ENCODE measurements around the gene NOTUM.
A peak's percentile ranks its signal among the peaks of the same experiment; 100 is the strongest.
"Not testable (repeated sequence)": the region's sequence is repeated elsewhere in the genome, so short reads cannot be mapped to it uniquely, and the experiment has no call there.

Gene NOTUM

DNA sequence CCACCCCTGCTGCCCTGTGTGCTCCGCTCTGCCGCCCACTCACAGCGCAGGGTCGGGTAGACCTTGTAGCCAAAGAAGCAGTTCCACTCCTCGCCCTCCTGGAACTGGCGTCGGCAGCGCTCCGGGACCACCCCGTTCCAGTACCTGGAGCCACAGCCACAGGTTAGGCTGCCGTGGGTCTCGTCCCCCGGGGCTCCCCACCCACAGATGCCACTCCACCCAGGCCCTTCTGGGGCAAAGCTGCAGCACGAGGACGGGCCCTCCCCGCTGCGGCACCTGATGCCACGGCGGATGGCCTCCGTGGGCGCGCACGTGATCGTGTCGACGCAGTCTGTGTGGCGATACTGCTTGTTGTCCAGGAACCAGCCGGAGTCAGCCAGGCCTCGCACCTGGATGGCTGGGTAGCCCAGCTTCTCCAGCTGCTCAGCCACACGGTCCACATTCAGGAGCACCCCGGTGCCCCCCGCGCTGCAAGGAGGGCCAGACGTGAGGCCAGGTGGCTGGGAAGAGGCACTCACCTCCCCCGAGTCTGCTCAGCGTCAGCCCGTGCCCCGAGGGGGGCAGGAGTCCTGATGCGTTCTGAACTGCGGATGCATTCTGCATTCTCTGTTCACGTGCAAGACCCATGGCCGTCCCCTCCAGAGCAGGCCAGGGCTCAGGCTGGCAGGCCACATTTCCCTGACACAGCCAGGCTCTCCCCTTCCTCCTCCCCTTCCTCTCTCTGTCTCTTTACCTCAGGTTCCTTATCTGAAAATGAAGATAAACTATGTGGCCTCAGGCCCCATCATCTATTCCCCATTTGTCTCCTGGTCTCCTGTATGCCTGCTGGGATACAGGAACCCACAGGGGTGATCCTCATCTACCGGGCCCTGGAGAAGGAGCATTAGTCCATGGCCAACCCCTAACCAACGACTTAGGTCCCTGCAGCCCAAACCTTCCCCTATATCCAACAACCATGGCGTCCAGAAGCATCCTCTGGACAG, 4.1 kb downstream of the NOTUM start:
- DNase-seq, result no peak

DNA sequence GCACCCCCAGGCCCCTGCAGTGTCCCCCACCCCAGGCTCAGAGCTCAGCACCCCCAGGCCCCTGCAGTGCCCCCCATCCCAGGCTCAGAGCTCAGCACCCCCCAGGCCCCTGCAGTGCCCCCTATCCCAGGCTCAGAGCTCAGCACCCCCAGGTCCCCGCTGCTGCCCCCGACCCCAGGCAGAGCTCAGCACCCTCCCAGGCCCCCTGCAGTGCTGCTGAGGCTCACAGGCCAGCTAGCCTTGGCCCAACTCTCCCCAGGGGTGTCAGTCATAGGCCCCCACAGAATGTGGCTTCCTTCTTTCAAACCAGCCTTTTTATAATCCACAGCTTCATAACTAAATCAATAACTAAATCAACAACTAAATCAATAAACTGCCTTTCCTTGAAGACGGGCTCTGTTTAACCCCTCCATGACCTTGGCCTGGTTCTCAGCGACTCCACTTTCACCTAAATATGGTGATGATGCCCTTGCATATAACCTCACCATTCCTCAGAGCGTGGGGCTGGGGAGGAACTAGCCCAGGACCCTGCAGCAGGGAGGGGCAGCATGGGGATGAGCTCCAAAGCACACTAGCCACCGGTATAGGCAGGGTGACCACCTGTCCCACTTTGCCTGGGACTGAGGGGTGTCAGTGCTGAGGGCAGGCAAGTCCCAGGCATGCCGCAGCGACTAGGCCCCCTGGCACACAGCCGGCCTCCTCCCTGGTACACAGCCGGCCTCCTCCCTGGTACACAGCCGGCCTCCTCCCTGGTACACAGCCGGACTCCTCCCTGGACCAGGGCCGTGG, 5.0 kb downstream of the NOTUM start:
- DNase-seq, result no peak

DNA sequence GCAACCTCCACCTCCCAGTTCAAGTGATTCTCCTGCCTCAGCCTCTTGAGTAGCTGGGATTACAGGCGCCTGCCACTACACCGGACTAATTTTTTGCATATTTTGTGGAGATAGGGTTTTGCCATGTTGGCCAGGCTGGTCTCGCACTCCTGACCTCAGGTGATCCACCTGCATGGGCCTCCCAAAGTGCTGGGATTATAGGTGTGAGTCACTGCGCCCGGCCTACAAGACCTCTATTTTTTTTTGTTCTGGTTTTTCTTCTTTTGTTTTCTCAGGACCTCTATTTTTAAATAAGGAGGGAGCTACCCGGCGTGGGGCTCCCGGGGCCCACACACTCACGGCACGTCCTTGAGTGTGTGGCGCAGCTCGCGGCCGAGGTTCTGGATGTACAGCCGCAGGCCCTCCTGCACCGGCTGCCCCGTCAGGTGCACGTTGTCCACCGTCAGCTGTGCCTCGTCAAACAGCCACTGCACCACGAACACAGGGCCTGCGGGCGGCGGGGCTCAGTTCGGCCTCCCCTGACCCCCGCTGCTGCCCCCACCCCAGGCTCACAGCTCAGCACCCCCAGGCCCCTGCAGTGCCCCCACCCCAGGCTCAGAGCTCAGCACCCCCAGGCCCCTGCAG, 5.8 kb downstream of the NOTUM start:
- DNase-seq, result no peak

DNA sequence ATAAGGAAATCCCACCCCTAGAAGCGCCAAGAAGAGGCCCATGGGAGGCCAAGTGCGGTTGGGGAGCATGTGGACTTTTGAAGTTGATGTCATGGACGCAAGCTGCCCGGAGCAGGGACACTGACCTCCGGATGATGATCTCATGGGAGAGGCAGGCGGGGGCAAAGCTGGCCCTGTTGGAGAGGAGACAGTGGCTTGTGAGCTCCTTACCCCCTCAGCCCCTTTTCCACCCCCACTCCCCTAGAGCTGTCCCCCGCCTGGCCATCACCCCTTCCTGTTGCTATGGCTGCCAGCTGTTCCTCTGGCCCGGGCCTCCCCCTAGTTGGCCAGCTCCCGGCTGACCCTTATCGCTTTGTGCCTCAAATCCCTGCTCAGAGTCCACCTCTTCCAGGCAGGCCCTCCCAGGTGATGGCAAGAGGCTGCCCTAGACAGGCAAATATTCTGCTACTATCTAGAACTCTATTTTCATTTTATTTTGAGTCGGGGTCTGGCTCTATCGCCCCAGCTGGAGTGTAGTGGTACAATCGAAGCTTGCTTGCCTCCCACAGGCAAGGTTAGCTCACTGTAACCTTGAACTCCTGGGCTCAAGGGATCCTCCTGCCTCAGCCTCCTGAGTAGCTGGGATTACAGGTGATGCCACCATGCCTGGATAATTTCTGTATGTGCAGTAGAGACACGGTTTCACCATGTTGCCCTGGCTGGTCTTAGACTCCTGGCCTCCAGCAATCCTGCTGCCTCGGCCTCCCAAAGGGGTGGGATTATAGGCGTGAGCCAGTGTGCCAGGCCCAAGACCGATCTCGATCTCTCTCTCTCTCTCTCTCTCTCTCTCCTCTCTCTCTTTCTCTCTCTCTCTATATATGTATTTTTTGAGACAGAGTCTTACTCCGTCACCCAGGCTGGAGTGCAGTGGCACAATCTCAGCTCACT, 6.6 kb downstream of the NOTUM start:
- no peak for DNase-seq

DNA sequence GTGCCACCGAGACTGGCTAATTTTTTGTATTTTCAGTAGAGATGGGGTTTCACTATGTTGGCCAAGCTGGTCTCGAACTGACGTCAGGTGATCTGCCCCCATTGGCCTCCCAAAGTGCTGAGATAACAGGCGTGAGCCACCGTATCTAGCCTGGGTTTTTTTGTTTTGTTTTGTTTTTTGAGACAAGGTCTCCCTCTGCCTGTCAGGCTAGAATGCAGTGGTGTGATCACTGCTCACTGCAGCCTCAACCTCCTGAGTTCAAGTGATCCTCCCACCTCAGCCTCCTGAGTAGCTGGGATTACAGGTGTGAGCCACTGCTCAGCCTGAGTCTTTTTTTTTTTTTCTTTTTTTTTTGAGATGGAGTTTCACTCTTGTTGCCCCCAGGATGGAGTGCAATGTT, 7.5 kb downstream of the NOTUM start:
- DNase-seq, result not testable (repeated sequence)

DNA sequence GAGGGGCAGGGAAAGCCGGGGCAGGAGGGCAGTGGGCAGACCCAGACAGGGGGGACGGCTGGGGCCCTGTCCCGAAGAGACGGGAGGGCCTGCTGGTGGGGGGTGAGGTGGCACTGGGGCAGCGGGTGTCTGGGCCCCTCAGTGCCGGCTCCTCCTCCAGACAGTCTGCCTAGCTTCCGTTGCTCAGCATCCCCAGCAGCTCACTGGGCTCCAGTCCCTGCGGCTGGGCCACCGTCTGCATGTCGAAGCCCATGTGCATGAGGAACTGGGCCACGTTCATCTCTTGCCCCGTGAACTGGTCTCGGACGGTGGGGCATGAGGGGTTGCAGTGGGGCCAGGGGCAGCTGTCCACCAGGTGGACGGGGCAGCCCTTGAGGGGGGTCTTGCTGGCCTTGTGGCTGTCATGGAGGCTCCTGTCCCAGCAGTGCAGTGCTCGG, 8.2 kb downstream of the NOTUM start:
- no peak for DNase-seq

DNA sequence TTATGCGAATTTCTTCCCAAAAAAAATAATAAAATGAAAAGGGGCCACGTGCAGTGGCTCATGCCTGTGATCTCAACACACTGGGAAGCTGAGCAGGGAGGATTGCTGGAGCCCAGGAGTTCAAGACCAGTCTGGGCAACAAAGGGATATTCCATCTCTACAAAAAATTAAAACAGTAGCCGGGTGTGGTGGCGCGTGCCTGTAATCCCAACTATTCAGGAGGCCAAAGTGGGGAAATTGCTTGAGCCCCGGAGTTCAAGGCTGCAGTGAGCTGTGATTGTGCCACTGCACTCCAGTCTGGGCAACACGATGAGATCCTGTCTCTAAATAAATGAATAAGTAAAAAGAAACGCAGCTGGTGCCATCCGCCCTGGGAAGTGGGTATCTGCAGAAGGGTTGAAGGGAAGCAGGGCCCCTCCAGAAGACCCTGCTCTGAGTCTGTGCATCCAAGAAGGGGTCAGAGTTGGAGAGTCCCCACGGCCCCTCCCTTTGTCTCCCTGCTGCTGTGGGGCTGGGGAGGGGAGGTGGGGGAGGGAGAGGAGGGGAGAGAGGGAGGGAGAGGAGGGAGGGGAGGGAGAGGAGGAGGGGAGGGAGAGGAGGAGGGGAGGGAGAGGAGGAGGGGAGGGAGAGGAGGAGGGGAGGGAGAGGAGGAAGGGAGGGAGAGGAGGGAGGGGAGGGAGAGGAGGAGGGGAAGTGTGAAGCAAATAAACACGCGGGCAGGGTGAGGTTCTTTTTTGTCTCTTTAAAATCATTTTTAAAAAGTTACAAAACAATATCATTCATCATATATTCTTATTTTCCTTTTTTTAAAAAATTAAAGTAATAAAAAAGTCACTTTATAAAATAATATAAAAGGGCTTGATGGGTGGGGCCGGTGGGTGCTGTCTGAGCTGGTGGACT, 9.0 kb downstream of the NOTUM start:
- no peak for DNase-seq

DNA sequence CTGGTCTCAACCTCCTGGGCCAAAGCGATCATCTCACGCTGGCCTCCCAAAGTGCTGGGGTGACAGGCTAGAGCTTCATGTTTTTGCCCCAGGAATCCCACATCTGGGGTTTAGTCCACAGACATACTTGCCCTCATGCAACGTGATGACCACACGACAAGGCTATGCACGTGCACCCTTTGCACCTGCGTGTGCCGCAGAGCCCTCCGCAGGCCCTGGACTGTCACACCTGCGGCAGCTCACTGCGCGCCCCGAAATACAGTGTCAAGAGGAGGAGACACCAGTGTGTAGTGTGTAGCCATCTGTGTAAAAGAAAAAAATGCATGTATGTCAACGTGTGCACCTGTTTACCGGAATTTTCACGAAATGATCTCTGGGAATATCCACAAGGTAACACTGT, 10.5 kb downstream of the NOTUM start:
- DNase-seq, result no peak

DNA sequence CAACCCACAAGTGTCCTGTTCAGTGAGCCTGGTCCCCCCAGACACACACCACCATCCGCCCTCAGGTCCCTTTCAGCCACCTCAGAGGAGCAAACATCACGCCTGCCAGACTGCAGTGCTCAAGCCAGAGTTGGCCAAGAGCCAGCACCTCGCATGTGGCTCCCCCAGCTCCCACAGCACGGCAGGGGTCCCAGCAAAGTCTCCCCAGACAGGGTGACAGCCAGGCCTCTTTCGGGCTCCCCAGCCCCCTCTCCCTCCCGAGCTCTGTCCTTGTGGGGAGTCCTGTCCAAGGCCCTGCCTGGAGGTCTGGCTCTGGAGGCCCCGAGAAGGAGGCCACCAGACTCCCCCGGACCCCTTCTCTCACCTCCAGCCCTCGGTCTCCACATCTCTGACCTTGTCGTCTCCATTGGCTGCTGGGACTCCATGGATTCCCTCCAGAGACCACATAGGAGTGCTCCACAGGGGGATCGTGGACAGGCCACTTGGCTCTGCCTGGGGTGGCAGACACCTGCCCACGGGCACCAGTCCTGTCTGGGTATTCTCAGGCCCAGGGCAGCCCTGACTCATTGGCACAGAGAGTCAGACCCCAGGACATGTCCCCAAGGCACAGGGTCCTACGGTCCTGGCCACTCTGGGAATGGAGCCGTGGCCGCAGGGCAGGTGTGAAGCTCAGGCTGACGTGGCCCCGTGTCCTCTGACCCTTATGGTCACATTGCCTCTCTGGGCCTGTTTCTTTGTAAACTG, 12.2 kb downstream of the NOTUM start:
- DNase-seq, result no peak

DNA sequence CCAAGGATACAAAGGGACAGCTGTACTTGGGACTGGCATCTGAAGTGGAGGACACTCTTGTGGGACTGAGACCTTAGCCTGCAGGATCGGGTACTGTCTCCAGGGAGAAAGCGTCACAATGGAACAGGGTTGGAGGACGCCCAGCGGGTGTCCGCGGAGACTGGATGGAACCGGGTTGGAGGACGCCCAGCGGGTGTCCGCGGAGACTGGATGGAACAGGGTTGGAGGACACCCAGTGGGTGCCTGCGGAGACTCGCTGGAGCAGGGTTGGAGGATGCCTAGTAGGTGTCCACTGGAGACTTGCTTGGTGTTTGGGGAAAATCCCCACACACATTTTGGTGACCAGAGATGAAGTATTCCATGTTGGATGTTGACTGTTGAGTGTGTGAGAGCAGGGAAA, 13.8 kb downstream of the NOTUM start, which contains the start of gene MYADML2:
MYADML2 (minus strand) TSS at position 45 of the 400 bp plus-strand sequence. CDS start 5,492 bp downstream, outside the sequence.
- no peak for DNase-seq

DNA sequence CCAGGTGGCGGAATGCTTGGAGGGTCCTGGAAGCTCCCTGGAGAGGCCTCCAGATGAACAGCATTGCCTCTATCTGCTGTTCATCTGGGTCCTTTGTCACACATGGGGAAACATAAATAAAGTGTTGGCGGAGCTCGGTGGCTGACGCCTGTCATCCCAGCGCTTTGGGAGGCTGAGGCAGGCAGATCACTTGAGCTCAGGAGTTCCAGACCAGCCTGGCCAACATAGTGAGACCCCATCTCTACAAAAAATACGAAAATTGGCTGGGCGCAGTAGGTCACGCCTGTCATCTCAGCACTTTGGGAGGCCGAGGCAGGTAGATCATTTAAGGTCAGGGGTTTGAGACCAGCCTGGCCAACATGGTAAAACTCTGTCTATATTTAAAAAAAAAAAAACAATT, 16.1 kb downstream of the NOTUM start:
- no peak for DNase-seq

DNA sequence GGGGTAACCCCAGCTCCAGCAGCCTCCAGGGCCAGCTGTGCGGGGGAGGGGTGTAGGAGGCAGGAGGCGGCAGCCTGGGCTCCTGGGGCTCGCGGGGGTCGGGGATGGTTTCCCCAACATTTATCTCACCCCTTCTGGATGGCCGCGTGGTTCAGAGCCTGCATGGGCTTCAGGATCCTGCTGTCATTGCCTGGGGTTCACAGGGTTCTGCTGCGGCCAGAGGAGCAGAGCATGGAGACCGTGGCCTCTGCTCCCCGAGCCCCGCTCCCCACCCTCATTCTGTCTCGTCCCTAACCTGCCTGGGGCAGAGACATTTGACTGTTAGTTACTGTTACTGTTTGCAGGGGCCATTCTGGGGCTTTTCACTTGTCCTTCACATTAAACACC, 18.8 kb downstream of the NOTUM start:
- no peak for DNase-seq

DNA sequence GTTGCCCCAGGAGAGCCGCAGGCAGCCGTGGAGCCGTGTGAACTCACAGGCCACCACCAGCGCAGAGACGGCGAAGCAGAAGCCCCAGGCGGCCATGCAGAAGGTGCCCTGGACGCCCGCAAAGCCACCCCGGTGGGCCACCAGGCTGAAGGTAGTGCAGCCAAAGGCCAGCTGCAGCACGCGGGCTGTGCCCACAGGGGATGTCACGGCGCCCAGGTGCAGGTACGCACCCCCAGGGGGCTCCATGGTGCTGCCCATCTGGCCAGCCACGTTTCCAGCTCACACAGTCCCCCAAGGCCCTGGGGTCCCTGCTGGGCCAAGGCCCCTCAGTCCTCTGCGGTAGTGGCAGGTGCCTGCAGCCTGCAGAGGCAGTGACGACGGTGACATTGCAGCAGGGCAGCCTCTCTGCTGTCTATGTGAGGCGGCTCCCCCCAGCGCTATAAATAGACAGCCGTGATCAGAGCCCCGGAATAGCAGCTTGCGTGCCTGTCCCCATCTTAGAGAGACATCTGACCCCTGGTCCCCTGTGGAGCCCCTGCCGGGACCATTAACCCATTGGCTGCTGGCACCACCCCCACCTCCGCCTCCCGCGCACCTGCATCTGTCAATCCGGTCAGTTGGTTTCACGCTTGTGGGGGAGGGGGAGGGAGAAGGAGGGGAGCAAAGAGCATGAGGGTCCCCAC, 19.4 kb downstream of the NOTUM start:
- DNase-seq, result no peak

DNA sequence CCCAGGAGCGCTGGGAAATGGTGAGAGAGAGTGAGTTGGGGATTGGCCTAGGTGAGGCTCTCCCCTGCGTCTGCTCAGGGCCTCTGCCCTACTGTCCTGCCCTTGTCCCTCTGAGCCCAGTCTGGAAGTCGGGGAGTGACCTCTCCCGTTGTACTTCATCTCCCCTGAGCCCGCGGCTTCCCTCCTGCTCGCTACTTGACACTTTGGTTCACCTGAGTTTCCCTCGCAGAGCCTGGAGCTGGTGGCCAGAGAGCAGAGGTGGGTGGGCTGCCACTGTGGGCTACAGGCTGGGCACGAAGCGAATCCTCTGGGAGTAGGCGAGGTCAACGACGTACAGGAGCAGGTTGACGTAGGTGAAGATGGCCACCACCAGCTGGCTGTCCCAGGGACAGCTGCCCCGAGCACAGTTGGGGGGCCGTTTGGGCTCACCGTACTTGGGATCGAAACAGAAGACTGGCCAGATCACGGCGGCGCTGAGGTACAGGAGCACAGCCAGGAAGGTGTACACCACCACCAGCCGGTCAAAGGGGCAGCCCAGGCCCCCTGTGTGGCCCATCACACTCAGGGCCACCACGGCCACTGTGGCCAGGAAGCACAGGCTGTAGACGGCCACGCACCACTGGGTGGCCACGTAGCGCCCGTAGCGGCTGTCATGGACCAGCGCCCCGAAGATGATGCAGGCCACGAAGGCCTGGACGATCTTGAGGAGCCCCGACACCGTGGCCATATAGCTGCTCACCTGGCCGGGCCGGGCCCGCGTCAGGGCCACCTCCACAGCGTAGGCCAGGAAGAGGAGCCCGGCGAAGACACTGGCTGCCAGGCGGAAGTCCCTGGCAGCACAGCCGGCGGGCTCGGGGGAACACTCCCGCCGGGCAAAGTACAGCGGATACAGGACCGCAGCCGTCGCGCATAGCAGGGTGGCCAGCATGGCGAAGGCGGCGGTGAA, 20.2 kb downstream of the NOTUM start:
- DNase-seq, result no peak

DNA sequence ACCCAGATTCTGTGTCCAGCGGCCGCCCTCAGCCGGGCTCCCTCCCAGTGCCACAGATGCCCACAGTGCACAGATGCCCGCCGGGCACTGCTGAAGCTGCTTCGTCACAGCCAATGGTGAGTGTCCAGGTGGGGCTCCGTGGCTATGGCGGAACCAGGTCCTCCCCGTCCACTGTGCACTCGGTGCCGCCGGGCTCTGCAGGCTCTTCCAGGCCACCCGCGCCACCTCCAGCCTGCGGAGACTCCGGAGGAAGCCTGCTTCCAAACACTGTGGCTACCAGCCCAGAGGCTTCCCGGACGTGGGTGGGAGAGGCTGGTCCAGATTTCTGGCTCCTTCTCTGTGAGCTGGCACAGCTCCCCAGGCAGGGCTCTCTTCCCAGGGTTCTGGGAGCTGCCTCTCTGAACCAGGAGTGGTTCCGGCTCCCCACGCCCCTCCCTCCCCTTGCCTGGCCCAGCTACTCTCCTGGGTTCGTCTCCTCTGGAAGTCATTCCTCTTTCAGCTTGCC, 21.1 kb downstream of the NOTUM start:
- DNase-seq, result peak; percentile 55 to 61

DNA sequence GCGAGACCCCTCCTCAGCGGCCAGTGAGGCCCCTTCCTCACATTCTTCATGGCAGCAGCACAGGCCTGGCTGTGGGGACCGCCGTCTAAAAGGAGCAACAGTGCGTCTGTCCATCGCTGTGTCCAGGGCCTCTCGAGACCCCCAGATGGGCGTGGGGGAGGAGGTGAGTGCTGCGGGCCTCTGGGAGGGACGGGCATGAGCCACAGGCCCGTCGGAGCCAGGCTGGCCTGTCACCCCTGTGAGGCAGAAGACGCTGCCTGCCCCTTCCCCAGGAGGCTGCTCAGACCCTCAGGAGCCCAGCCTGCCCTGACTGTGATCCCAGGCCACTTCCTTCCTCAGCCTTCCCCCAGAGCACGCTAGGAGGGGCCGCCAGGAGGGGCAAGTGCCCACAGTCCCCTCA, 21.8 kb downstream of the NOTUM start:
- no peak for DNase-seq

DNA sequence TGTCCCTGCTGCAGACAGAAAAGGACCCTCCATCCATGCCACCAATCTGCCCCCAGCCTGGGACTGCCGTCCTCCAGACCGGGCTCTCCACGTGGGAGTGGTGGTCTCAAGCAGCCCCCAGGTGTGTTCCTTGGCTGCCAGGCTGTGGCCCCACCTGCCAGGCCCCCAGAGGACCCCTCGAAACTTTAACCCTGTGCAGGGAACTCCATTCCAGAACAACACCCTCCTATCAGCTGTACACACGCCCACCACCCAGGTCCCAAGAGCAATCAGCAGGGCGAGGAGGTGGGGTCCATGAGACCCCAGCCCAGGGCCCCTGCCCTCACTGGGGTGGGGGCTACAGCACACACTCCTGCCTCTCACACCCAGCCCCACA, 25.3 kb downstream of the NOTUM start:
- no peak for DNase-seq

All from hippocampal formation (tissue), 2 donors.